Trophoblast cell (in vitro differentiated cells and primary cell): Measurements from ENCODE around the gene EXOSC10.

ENCODE experiments used
- DNase-seq, 2 donors: peaks; one replicate each; pipeline ENCODE4 v3.0.0-alpha.2; 2016
- H2AFZ ChIP-seq: 2 replicates; pipeline ENCODE4 v1.6.1; 2013; ENCODE audit warnings: low read length, moderate library complexity, mild to moderate bottlenecking; ENCODE audit not compliant: insufficient read depth, poor library complexity
- H2AK5ac ChIP-seq: 2 replicates; pipeline ENCODE4 v1.6.1; 2013; ENCODE audit warnings: mild to moderate bottlenecking, low read length
- H2BK120ac ChIP-seq: 2 replicates; pipeline ENCODE4 v1.6.1; 2013; ENCODE audit warnings: low read length, mild to moderate bottlenecking, moderate library complexity; ENCODE audit not compliant: insufficient read depth, poor library complexity
- H2BK12ac ChIP-seq: 2 replicates; pipeline ENCODE4 v1.6.1; 2013; ENCODE audit warnings: mild to moderate bottlenecking, low read length, moderate library complexity
- H2BK5ac ChIP-seq: 2 replicates; pipeline ENCODE4 v1.6.1; 2013; ENCODE audit warnings: low read length, low read depth, moderate library complexity, mild to moderate bottlenecking; ENCODE audit not compliant: poor library complexity
- H3K14ac ChIP-seq: 2 replicates; pipeline ENCODE4 v1.6.1; 2013; ENCODE audit warnings: mild to moderate bottlenecking, low read length
- H3K18ac ChIP-seq: 2 replicates; pipeline ENCODE4 v1.6.1; 2013; ENCODE audit warnings: mild to moderate bottlenecking, low read length
- H3K23ac ChIP-seq: 2 replicates; pipeline ENCODE4 v1.6.1; 2013; ENCODE audit warnings: low read length
- H3K27ac ChIP-seq: 2 replicates; pipeline ENCODE4 v1.5.1; 2013; ENCODE audit warnings: low read depth, mild to moderate bottlenecking, inconsistent platforms, low read length, moderate library complexity
- H3K27me3 ChIP-seq: 2 replicates; pipeline ENCODE4 v1.6.1; 2013; ENCODE audit warnings: inconsistent platforms, mild to moderate bottlenecking, low read length, moderate library complexity; ENCODE audit not compliant: insufficient read depth
- H3K36me3 ChIP-seq, 2 experiments: 1 replicate in 1 of 2; 2 replicates in 1 of 2; pipeline ENCODE4 v1.6.1; 2013; ENCODE audit warnings: low read length in 2 of 2, mild to moderate bottlenecking in 2 of 2, moderate library complexity in 1 of 2; ENCODE audit not compliant: insufficient read depth in 2 of 2, control insufficient read depth in 1 of 2
- H3K4ac ChIP-seq: 2 replicates; pipeline ENCODE4 v1.6.1; 2013; ENCODE audit warnings: low read depth, mild to moderate bottlenecking, low read length, moderate library complexity
- H3K4me1 ChIP-seq, 2 experiments: 1 replicate in 1 of 2; 2 replicates in 1 of 2; pipeline ENCODE4 v1.6.1; 2013; ENCODE audit warnings: low read length in 2 of 2, mild to moderate bottlenecking in 2 of 2, moderate library complexity in 1 of 2; ENCODE audit not compliant: insufficient read depth in 2 of 2, control insufficient read depth in 1 of 2
- H3K4me2 ChIP-seq: 2 replicates; pipeline ENCODE4 v1.6.1; 2013; ENCODE audit warnings: inconsistent platforms, mild to moderate bottlenecking, low read length, moderate library complexity
- H3K4me3 ChIP-seq: 2 replicates; pipeline ENCODE4 v1.5.1; 2013; ENCODE audit warnings: mild to moderate bottlenecking, low read depth, low read length, inconsistent platforms
- H3K79me1 ChIP-seq: one replicate; pipeline ENCODE4 v1.6.1; 2013; ENCODE audit warnings: low read length
- H3K79me2 ChIP-seq: 2 replicates; pipeline ENCODE4 v1.6.1; 2013; ENCODE audit warnings: low read length, mild to moderate bottlenecking; ENCODE audit not compliant: control insufficient read depth, insufficient read depth, poor library complexity
- H3K9ac ChIP-seq: 2 replicates; pipeline ENCODE4 v1.6.1; 2013; ENCODE audit warnings: mild to moderate bottlenecking, low read length
- H3K9me3 ChIP-seq: 2 replicates; pipeline ENCODE4 v1.6.1; 2013; ENCODE audit warnings: low read depth, mild to moderate bottlenecking, control low read depth, inconsistent platforms, low read length; ENCODE audit not compliant: insufficient read depth
- H4K12ac ChIP-seq: 2 replicates; pipeline ENCODE4 v1.6.1; 2013; ENCODE audit warnings: low read depth, mild to moderate bottlenecking, low read length, moderate library complexity
- H4K8ac ChIP-seq: 2 replicates; pipeline ENCODE4 v1.6.1; 2013; ENCODE audit warnings: low read depth, mild to moderate bottlenecking, low read length, moderate library complexity
- H4K91ac ChIP-seq: one replicate; pipeline ENCODE4 v1.6.1; 2013; ENCODE audit warnings: low read depth, mild to moderate bottlenecking, low read length, moderate library complexity
- WGBS: extraction: QIAGEN DNeasy Blood & Tissue Kit; methylation state at CpG from one replicate; pipeline ENCODE4 v1.1.7; 2013; ENCODE audit warnings: missing lambda C conversion rate; ENCODE audit not compliant: insufficient read length, insufficient coverage; ENCODE audit errors: extremely low coverage; 5-methylcytosine and 5-hydroxymethylcytosine counted together

EXOSC10 gene

GRCh38 chr1:11055676-11056075 is 44.0 kb downstream of the EXOSC10 start:
- Histone ChIP-seq H2AK5ac (no peak overlapping the region), H2BK12ac (no peak overlapping the region), H2BK5ac (no peak overlapping the region), H3K23ac (no peak overlapping the region), H3K4me1 (peaks cover 3 to 8% of the 10 kb centered on the region in 2 experiments), H3K4me2 (no peak overlapping the region), H3K79me2 (peaks cover 9% of the 10 kb centered on the region), H3K36me3 (peaks cover 17 to 18% of the 10 kb centered on the region in 2 experiments), H3K79me1 (peaks cover 2% of the 10 kb centered on the region), H4K8ac (no peak overlapping the region), H3K9ac (no peak overlapping the region), H3K9me3 (no peaks in the 10 kb centered on the region), H3K27me3 (no peaks in the 10 kb centered on the region), H3K14ac (no peak overlapping the region), H3K18ac (no peak overlapping the region), H2BK120ac (no peak overlapping the region), H3K27ac (no peak overlapping the region), H4K12ac (no peak overlapping the region), H2AFZ (no peak overlapping the region), H4K91ac (no peak overlapping the region), H3K4ac (no peak overlapping the region), H3K4me3 (no peak overlapping the region)
- no CpG with 5 or more reads among the region's 12 CpGs for WGBS
- DNase-seq = no peak

GRCh38 chr1:11054666-11055065 is 45.0 kb downstream of the EXOSC10 start:
- no peak overlapping the region for H2BK120ac ChIP-seq
- H3K9ac ChIP-seq = no peak overlapping the region
- H2AK5ac ChIP-seq = no peak overlapping the region
- H3K4ac ChIP-seq = no peak overlapping the region
- H3K4me2 ChIP-seq = no peak overlapping the region
- no peak overlapping the region for H2BK12ac ChIP-seq
- no peak overlapping the region for H4K8ac ChIP-seq
- H3K9me3 ChIP-seq = no peaks in the 10 kb centered on the region
- peaks cover 3 to 8% of the 10 kb centered on the region in 2 experiments for H3K4me1 ChIP-seq
- no peak overlapping the region for H3K4me3 ChIP-seq
- no peak overlapping the region for H3K14ac ChIP-seq
- H3K79me1 ChIP-seq = peaks cover 1% of the 10 kb centered on the region
- H2BK5ac ChIP-seq = no peak overlapping the region
- H3K79me2 ChIP-seq = peaks cover 6% of the 10 kb centered on the region
- H3K36me3 ChIP-seq = peaks cover 17 to 18% of the 10 kb centered on the region in 2 experiments
- H3K23ac ChIP-seq = no peak overlapping the region
- no peak overlapping the region for H2AFZ ChIP-seq
- no CpG with 5 or more reads among the region's 22 CpGs for WGBS
- no peak overlapping the region for H4K12ac ChIP-seq
- no peak overlapping the region for H4K91ac ChIP-seq
- no peaks in the 10 kb centered on the region for H3K27me3 ChIP-seq
- H3K18ac ChIP-seq = no peak overlapping the region
- H3K27ac ChIP-seq = no peak overlapping the region
- DNase-seq = no peak

- no peak overlapping the region for H2BK120ac ChIP-seq
Measured at GRCh38 chr1:11054181-11054580, 45.5 kb downstream of the EXOSC10 start.

GRCh38 chr1:11053758-11054137 is 45.9 kb downstream of the EXOSC10 start:
- Histone ChIP-seq H3K4ac (no peak overlapping the region), H4K12ac (no peak overlapping the region), H3K36me3 (peaks cover 17 to 18% of the 10 kb centered on the region in 2 experiments), H3K79me1 (no peaks in the 10 kb centered on the region), H3K4me3 (no peak overlapping the region), H3K18ac (no peak overlapping the region), H3K9me3 (no peaks in the 10 kb centered on the region), H3K9ac (no peak overlapping the region), H3K14ac (no peak overlapping the region), H3K4me1 (peaks cover 2 to 3% of the 10 kb centered on the region in 2 experiments), H2BK120ac (no peak overlapping the region), H3K27me3 (no peaks in the 10 kb centered on the region), H2AFZ (no peak overlapping the region), H3K23ac (no peak overlapping the region), H4K8ac (no peak overlapping the region), H2BK5ac (no peak overlapping the region), H3K27ac (no peak overlapping the region), H3K4me2 (no peak overlapping the region), H2AK5ac (no peak overlapping the region), H2BK12ac (no peak overlapping the region), H3K79me2 (no peaks in the 10 kb centered on the region), H4K91ac (no peak overlapping the region)
- no CpG with 5 or more reads among the region's 10 CpGs for WGBS
- DNase-seq = no peak

More at GRCh38 chr1:11054181-11054580, 45.5 kb downstream of the EXOSC10 start:
- no peak overlapping the region for H3K23ac ChIP-seq
- H3K27ac ChIP-seq = no peak overlapping the region
- H3K4me2 ChIP-seq = no peak overlapping the region
- H3K4ac ChIP-seq = no peak overlapping the region
- H2BK12ac ChIP-seq = no peak overlapping the region
- no peak overlapping the region for H2AK5ac ChIP-seq
- no peak overlapping the region for H4K91ac ChIP-seq
- DNase-seq = no peak
- H3K79me1 ChIP-seq = no peaks in the 10 kb centered on the region
- no peak overlapping the region for H2BK5ac ChIP-seq
- H3K27me3 ChIP-seq = no peaks in the 10 kb centered on the region
- H3K4me1 ChIP-seq = peaks cover 3 to 6% of the 10 kb centered on the region in 2 experiments
- H3K14ac ChIP-seq = no peak overlapping the region
- no peak overlapping the region for H2AFZ ChIP-seq
- H4K12ac ChIP-seq = no peak overlapping the region
- no peak overlapping the region for H3K9ac ChIP-seq
- H3K9me3 ChIP-seq = no peaks in the 10 kb centered on the region
- peaks cover 17 to 18% of the 10 kb centered on the region in 2 experiments for H3K36me3 ChIP-seq
- H3K4me3 ChIP-seq = no peak overlapping the region
- H3K79me2 ChIP-seq = peaks cover 1% of the 10 kb centered on the region
- no peak overlapping the region for H3K18ac ChIP-seq
- no CpG with 5 or more reads among the region's 7 CpGs for WGBS
- no peak overlapping the region for H4K8ac ChIP-seq
